ENCODE data around the gene KRT38. TPM values are rescaled to one million over a fixed set of nuclear protein-coding genes. Genes with fewer than 3 reads are reported as not detected.

Gene KRT38
- total RNA-seq, 2 donors from 2014 or later: not detected

Other genes with a start within 250 kb of the KRT38 start
- gene KRTAP9-2, start 214.3 kb downstream of the KRT38 start, total RNA-seq: not detected
- not detected for gene KRTAP9-3, start 208.5 kb downstream of the KRT38 start, total RNA-seq
- not detected for gene KRTAP9-8, start 203.0 kb downstream of the KRT38 start, total RNA-seq
- gene KRTAP9-4, start 191.3 kb downstream of the KRT38 start, total RNA-seq: not detected
- gene KRTAP9-9, start 185.6 kb downstream of the KRT38 start, total RNA-seq: not detected
- gene KRTAP9-6, start 175.6 kb downstream of the KRT38 start, total RNA-seq: not detected
- not detected for gene KRTAP9-7, start 165.3 kb downstream of the KRT38 start, total RNA-seq
- not detected for gene KRTAP29-1, start 138.1 kb downstream of the KRT38 start, total RNA-seq
- gene KRTAP16-1, start 131.7 kb downstream of the KRT38 start, total RNA-seq: not detected
- not detected for gene KRTAP17-1, start 125.3 kb downstream of the KRT38 start, total RNA-seq
- not detected for gene KRT33A, start 90.2 kb downstream of the KRT38 start, total RNA-seq
- gene KRT33B, start 71.2 kb downstream of the KRT38 start, total RNA-seq: not detected
- not detected for gene KRT34, start 58.7 kb downstream of the KRT38 start, total RNA-seq
- gene KRT31, start 43.4 kb downstream of the KRT38 start, total RNA-seq: not detected
- gene KRT37, start 16.4 kb downstream of the KRT38 start, total RNA-seq: not detected
- not detected for gene KRT32, start 26.4 kb upstream of the KRT38 start, total RNA-seq
- gene KRT35, start 40.2 kb upstream of the KRT38 start, total RNA-seq: not detected
- gene KRT36, start 48.9 kb upstream of the KRT38 start, total RNA-seq: not detected
- not detected for gene KRT13, start 64.6 kb upstream of the KRT38 start, total RNA-seq
- not detected for gene KRT15, start 77.9 kb upstream of the KRT38 start, total RNA-seq
- gene KRT19, start 87.3 kb upstream of the KRT38 start, total RNA-seq: not detected
- not detected for gene KRT9, start 131.1 kb upstream of the KRT38 start, total RNA-seq
- gene KRT14, start 145.9 kb upstream of the KRT38 start, total RNA-seq: not detected
- not detected for gene KRT16, start 171.8 kb upstream of the KRT38 start, total RNA-seq
- gene KRT17, start 183.6 kb upstream of the KRT38 start, total RNA-seq: under 1 TPM in 1 of 2 donors, not detected in 1; 0.63 TPM
- gene EIF1, start 247.9 kb upstream of the KRT38 start, total RNA-seq: 1,000 to 10,000 TPM; 2,404 to 2,458 TPM

Data from activated T-cell treated with anti-CD3 and anti-CD28 coated beads, Interleukin-2, amount 50 U/mL, for 72 hours (primary cell).